DMS 273 treated with DMSO at 0.1 percent for 48 hours (cell line): ENCODE results near the gene ZNF697.

Source experiments
- DNase-seq: peaks from one replicate; lab custom pipeline; 2025; lab: John Stamatoyannopoulos, UW

ZNF697 gene

DNA sequence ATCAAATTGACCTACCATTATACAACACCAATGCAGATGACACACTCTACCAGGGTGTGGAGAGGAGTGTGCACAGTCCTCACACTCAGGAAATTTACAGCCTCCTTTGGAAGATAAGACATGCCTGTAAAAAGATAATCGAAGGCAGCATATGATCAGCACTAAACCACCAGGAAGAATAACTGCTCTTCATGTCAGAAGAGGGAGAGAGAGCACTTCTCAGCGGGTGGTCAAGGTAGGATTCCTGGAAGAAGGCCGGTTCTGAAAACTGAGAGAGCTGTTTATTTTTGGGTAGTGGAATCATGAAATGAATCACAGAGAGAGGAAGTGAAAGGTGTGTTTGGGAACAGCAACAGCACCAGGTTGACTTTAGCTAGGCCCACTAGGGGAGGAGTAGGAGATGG lies 14.0 kb upstream of the ZNF697 start:
- no peak for DNase-seq

DNA sequence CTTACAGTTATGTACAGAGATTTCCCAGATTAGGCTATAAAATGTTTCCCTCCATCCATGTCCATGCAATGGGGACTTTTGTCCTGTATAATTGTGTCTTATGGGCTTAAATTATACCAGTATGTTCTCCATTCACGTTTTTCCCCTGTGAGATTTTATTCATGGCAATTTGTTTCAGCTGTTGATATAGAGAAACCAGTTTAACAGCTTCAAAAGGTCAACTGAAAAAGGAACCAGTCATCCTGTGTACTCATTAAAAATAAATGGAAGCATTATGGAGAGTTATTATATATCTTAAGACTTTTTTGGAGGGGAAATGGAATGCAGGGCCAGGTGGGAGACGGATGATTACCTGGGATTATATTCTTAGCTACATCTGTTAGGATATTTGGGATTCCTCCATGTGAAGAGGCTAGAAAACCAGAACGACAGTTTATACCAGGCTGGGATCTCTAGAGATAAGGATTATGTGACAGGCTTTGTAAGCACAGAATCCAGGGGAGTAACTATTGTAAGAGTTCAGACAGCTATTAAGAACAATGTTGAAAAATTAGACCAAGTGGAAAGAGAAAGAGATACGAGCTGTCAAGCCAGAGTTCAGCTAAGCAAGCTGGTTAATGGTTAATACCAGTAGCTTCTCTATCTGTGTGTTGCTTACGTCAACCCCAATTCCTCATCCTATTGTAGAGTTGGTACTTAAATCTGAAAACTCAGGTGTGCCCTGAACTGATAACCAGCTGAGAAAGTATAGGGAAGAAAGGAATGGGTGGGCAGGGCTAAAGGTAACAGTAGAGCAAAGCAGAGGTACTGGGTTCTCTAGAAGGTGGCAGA lies 12.4 kb upstream of the ZNF697 start:
- DNase-seq, result no peak

GRCh38 chr1:119659628-119660027 lies 11.6 kb upstream of the ZNF697 start:
- no peak for DNase-seq

GRCh38 chr1:119656410-119656955 lies 8.4 kb upstream of the ZNF697 start:
- no peak for DNase-seq

DNA sequence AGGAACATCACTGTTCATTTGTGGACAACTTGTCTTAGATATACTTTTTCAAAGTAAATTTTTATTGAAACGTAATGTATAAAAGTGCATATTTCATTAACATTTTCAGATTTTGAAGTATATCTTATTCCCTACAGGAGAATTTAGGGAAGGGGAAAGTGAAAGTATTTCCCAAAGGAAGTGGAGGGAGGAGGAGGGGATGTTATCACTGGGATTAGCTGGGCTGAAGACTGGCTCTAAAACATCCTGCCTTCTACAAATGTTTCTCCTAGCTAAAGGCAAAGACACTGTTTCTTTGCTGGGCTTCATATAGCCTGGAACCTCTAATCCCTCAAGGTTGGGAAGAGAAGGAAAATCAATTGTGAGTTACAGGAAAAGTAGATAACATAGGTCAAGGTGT lies 7.1 kb upstream of the ZNF697 start:
- no peak for DNase-seq

- no peak for DNase-seq
These were observed 5.7 kb upstream of the ZNF697 start for GRCh38 chr1:119653839-119654170.

- DNase-seq, result no peak
These were observed 5.2 kb upstream of the ZNF697 start for GRCh38 chr1:119653135-119653838.

DNA sequence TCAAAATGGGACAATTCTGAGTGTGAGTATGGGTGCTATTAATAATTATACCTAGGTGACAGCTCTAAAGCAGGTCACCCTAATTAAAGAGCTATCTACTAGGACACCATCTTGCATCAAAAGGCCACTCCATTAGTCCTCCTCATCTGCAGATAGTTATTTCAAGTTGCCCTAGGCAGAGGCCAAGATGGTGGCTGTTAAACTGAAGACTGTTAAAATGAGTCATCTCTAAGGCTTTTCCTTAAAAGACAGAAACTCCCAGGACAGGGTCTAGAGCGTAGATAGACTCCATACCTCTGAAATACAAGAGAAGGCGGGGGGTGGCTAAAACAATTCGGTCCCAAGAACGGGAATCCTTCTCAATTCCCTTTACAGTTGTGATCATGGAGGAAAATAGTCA lies 4.5 kb upstream of the ZNF697 start:
- DNase-seq, result no peak

- DNase-seq, result no peak
These were observed 3.6 kb upstream of the ZNF697 start for GRCh38 chr1:119651641-119652040.

GRCh38 chr1:119651133-119651532 lies 3.1 kb upstream of the ZNF697 start:
- DNase-seq, result no peak

DNA sequence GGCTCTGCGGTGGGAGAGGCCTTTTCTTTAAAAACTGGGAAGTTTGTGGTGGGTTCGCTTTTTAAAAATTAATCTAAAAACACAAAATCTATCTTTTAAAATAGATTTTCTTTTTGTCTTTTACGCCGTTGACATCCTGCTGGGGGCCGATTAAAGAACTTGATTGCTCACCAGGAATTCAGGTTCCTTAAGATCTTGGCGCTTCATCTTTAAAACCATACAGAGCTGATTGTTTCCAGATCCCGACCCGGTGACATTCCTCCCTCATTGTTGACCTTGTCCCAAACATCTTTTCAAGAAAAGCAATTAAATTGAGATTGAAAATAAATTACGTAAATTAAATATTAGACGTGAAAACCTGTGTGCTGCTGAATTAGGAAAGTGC lies 546 bp upstream of the ZNF697 start:
- DNase-seq, result no peak

DNA sequence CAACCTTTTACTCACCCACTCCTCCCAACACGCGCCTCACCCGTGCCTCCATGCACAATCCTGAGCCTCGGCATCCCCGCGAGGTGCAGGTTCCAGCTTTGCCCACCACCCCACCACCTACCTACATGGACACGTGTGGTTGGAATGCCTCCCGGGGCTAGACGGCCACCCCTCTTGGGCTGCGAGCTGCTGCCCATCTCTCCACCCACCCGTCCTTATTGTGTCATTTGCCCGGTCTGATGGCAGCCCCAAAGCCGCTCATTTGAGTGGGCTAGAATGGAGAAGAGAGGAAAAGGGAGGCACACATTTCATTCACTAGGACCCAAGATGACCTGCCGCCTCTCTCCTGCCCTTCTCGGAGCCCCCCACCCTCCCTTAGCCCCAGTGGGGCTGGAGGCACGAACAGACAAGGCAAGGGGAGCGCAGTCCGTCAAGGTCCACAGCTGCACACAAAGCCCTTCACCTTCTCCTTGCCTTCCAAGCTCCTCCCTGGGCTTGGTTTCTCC lies 785 bp downstream of the ZNF697 start:
- DNase-seq, result no peak

GRCh38 chr1:119646521-119647227 lies 1.4 kb downstream of the ZNF697 start:
- DNase-seq, result no peak

GRCh38 chr1:119639109-119639508 lies 9.0 kb downstream of the ZNF697 start:
- DNase-seq, result no peak

DNA sequence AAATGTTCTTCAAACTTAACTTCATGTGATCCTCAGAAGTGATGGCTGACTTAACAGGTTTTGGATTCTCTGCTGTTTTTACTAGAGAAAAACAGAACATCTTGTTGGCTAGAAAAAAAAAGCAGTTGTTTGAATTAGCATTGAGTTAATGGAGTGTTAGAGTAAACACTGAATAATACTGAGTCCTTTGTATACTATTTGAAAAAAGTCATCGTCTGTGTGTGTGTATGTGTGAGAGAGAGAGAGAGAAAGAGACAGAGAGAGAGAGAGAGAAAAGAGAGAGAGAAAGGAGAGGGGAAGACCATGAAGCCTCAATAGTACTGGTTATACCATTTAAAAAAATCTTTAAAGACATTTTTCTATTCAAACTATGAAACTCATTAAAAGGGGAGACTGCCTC lies 10.4 kb downstream of the ZNF697 start:
- no peak for DNase-seq

GRCh38 chr1:119636491-119637089 lies 11.5 kb downstream of the ZNF697 start:
- DNase-seq, result no peak

GRCh38 chr1:119635811-119636390 lies 12.2 kb downstream of the ZNF697 start:
- no peak for DNase-seq

DNA sequence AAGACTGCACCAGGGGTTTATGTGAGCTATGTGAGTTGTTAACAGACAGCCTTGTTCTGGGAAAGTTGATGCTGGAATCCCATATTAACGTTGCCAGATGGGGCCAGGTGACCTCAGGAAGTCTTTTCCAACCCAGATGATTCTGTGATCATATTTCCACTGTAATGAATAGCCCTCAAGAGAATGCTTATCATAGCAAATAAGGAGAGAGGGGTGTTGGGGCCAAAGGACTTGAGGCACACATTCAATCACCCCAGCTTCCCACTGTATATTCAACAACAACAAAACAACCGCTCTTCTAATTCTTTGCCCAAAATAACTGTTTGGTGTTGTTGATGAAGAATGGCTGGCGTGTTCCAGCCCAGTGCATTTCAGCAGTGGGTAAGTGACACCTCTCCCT lies 14.1 kb downstream of the ZNF697 start:
- no peak for DNase-seq

- no peak for DNase-seq
These were observed 14.5 kb downstream of the ZNF697 start for GRCh38 chr1:119633575-119633974.

- no peak for DNase-seq
These were observed 15.2 kb downstream of the ZNF697 start for GRCh38 chr1:119632841-119633240.

DNA sequence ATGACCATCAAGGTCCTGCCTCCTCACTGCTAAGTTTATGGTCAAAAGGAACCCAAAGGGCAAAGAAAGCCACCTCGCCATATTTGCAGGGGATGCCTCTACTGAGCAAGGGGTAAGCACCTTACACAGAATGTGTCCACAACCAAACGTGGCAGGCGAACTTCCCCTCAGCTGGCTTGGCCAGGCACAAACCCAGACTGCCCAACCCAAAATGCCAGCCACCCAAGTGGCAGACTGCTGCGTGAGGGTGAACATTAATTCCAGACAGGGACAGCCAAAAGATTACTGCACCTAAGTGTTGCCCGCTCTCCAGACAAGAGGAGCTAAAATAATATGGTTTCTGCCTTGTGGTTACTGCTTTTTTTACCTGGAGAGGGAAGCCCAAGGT lies 16.0 kb downstream of the ZNF697 start:
- DNase-seq, result no peak
